Keratinocyte (primary cell): Measurements from ENCODE around the gene PRKCH.
"Not testable (repeated sequence)": the region's sequence is repeated elsewhere in the genome, so short reads cannot be mapped to it uniquely, and the experiment has no call there.

Experiments used
- EZH2 ChIP-seq: IDR thresholded peaks from one replicate; pipeline ENCODE4 v1.6.1; 2012; ENCODE audit warnings: inconsistent platforms, mild to moderate bottlenecking, low read length, moderate library complexity
- TF ChIP-seq, protein P1 (sequence below), 3 experiments: IDR thresholded peaks in 1 of 3; conservative IDR thresholded peaks in 1 of 3; optimal IDR thresholded peaks in 1 of 3; 2 replicates in 2 of 3; 3 replicates in 1 of 3; pipeline versions ENCODE3 to v1.5.1; 2011; ENCODE audit warnings: low read length in 3 of 3, mild to moderate bottlenecking in 3 of 3, moderate library complexity in 2 of 3, control low read depth in 1 of 3, inconsistent platforms in 1 of 3; ENCODE audit not compliant: insufficient read depth in 2 of 3; ENCODE audit errors: extremely low read depth in 1 of 3

DNA sequence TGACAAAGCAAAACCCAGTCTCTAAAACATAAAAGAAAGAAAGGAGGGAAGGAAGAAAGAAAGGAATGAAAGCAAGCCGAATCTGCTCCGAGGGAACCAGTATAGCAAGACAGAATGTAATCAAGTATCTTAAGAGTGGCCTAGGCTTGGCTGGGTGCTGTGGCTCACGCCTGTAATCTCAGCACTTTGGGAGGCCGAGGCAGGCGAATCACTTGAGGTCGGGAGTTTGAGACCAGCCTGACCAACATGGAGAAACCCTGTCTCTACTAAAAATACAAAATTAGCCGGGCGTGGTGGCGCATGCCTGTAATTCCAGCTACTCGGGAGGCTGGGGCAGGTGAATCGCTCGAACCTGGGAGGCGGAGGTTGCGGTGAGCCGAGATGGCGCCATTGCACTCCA, 1.2 kb upstream of the PRKCH start:
- not testable (repeated sequence) for TF ChIP-seq EZH2
- TF ChIP-seq, protein P1, sequence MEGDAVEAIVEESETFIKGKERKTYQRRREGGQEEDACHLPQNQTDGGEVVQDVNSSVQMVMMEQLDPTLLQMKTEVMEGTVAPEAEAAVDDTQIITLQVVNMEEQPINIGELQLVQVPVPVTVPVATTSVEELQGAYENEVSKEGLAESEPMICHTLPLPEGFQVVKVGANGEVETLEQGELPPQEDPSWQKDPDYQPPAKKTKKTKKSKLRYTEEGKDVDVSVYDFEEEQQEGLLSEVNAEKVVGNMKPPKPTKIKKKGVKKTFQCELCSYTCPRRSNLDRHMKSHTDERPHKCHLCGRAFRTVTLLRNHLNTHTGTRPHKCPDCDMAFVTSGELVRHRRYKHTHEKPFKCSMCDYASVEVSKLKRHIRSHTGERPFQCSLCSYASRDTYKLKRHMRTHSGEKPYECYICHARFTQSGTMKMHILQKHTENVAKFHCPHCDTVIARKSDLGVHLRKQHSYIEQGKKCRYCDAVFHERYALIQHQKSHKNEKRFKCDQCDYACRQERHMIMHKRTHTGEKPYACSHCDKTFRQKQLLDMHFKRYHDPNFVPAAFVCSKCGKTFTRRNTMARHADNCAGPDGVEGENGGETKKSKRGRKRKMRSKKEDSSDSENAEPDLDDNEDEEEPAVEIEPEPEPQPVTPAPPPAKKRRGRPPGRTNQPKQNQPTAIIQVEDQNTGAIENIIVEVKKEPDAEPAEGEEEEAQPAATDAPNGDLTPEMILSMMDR (optimal IDR thresholded peaks at IDR 0.05 in 1 of 3, IDR thresholded peaks at IDR 0.05 in 1 of 3, conservative IDR thresholded peaks at IDR 0.05 in 1 of 3; ENCODE audit: extremely low read depth in 1 of 3, insufficient read depth in 2 of 3, low read length in 3 of 3): not testable (repeated sequence)
